HCT116 (cell line): ENCODE measurements around the gene RGS19. TPM values are rescaled to one million over a fixed set of nuclear protein-coding genes. Genes with fewer than 3 reads are reported as not detected.

Source experiments
- ATAC-seq: fragments of 200-7000 bp; cut with Tn5 transposase; 2 replicates; pipeline ENCODE4 v1.9.1; 2020; ENCODE audit warnings: mild to moderate bottlenecking, moderate library complexity
- BruUV-seq: library from RNA; stranded (reverse); fragments of 400-500 nt; replicated peaks from 2 replicates; lab custom pipeline; 2021; lab: Mats Ljungman, UMichigan
- CTCF ChIA-PET: fragments of 300-600 bp; sonication (Branson Sonifier 250); formaldehyde crosslinking; loops from one replicate; lab custom pipeline; 2021; ENCODE audit warnings: antibody characterized with exemption; lab: Charles Lee
- POLR2A ChIA-PET: fragments of 300-600, 350-600 bp; sonication (Branson Sonifier 250); formaldehyde crosslinking; loops from one replicate; lab custom pipeline; 2021; ENCODE audit warnings: antibody characterized with exemption; lab: Charles Lee
- RAD21 ChIA-PET, 2 experiments: fragments of 300-600 bp; sonication (Branson Sonifier 250); formaldehyde crosslinking; loops; one replicate each; lab custom pipeline; 2023; ENCODE audit warnings: low total read pairs in 2 of 2; ENCODE audit not compliant: uncharacterized antibody in 2 of 2, unreplicated experiment in 2 of 2, low non-redundant PET in 1 of 2; lab: Charles Lee
- DNase-seq: peaks from one replicate; pipeline ENCODE4 v3.0.0-alpha.2; 2010; ENCODE audit warnings: low read depth, low spot score
- H2AFZ ChIP-seq: fragments of 200-600 bp; shearing (Covaris generic), sonication (generic); 2 replicates; pipeline ENCODE4 v1.6.1; 2017; ENCODE audit warnings: low read depth, mixed run types, mixed read lengths, antibody characterized with exemption, low read length; ENCODE audit not compliant: poor library complexity, severe bottlenecking
- H3K27ac ChIP-seq: 2 replicates; pipeline ENCODE4 v1.5.1; 2012; ENCODE audit warnings: low read depth, low read length
- H3K27me3 ChIP-seq: fragments of 200-600 bp; sonication (generic); 2 replicates; pipeline ENCODE4 v1.6.1; 2016; ENCODE audit warnings: mixed run types, low read length, mixed read lengths; ENCODE audit not compliant: insufficient read depth
- H3K36me3 ChIP-seq, 2 experiments: fragments of 200-500 bp in 1 of 2; fragments of 200-600 bp in 1 of 2; sonication (Bioruptor generic) in 1 of 2; sonication (generic) in 1 of 2; 2 replicates each; pipeline versions ENCODE4 v1.5.1 to v1.6.1; 2014 to 2016; ENCODE audit warnings: low read length in 2 of 2, inconsistent platforms in 1 of 2, mixed read lengths in 1 of 2, mixed run types in 1 of 2; ENCODE audit not compliant: insufficient read depth in 2 of 2, control insufficient read depth in 1 of 2
- H3K4me1 ChIP-seq, 2 experiments: fragments of 200-600 bp in 1 of 2; sonication (generic) in 1 of 2; 2 replicates each; pipeline versions ENCODE4 v1.5.1 to v1.6.1; 2012 to 2017; ENCODE audit warnings: low read length in 2 of 2, inconsistent platforms in 1 of 2, mild to moderate bottlenecking in 1 of 2, mixed read lengths in 1 of 2, mixed run types in 1 of 2, moderate library complexity in 1 of 2; ENCODE audit not compliant: insufficient read depth in 2 of 2, control insufficient read depth in 1 of 2
- H3K4me2 ChIP-seq: fragments of 200-600 bp; sonication (generic); 2 replicates; pipeline ENCODE4 v1.6.1; 2017; ENCODE audit warnings: mixed run types, low read length, mixed read lengths
- H3K4me3 ChIP-seq, 2 experiments: fragments of 200-600 bp in 1 of 2; sonication (generic) in 1 of 2; replicated peaks in 1 of 2; 2 replicates each; pipeline ENCODE4 v1.5.1; 2011 to 2016; ENCODE audit warnings: low read length in 2 of 2, control low read depth in 1 of 2, low read depth in 1 of 2, mild to moderate bottlenecking in 1 of 2, mixed read lengths in 1 of 2, mixed run types in 1 of 2
- H3K79me2 ChIP-seq: fragments of 200-600 bp; sonication (generic); 2 replicates; pipeline ENCODE4 v1.6.1; 2017; ENCODE audit warnings: mild to moderate bottlenecking, mixed run types, low read length, moderate library complexity, mixed read lengths; ENCODE audit not compliant: insufficient read depth
- H3K9ac ChIP-seq: fragments of 200-600 bp; sonication (generic); 2 replicates; pipeline ENCODE4 v1.6.1; 2016; ENCODE audit warnings: low read length, mixed read lengths
- H3K9me2 ChIP-seq: fragments of 200-600 bp; sonication (generic), shearing (Covaris generic); 2 replicates; pipeline ENCODE4 v1.6.1; 2017; ENCODE audit warnings: mixed run types, mild to moderate bottlenecking, moderate library complexity; ENCODE audit not compliant: insufficient read depth
- H3K9me3 ChIP-seq, 2 experiments: fragments of 200-500 bp in 1 of 2; fragments of 200-600 bp in 1 of 2; sonication (Bioruptor generic) in 1 of 2; sonication (generic) in 1 of 2; 2 replicates each; pipeline ENCODE4 v1.6.1; 2014 to 2017; ENCODE audit warnings: low read length in 2 of 2, mixed read lengths in 2 of 2, inconsistent platforms in 1 of 2, low read depth in 1 of 2, mild to moderate bottlenecking in 1 of 2, mixed run types in 1 of 2, moderate library complexity in 1 of 2; ENCODE audit not compliant: control insufficient read depth in 1 of 2, insufficient read depth in 1 of 2
- H4K20me1 ChIP-seq: fragments of 200-600 bp; sonication (generic), shearing (Covaris generic); 2 replicates; pipeline ENCODE4 v1.6.1; 2017; ENCODE audit warnings: mixed run types, mild to moderate bottlenecking, moderate library complexity; ENCODE audit not compliant: insufficient read depth
- CEBPB ChIP-seq: IDR thresholded peaks from 2 replicates; pipeline ENCODE4 v1.6.1; 2012; ENCODE audit warnings: low read depth
- CTCF ChIP-seq, 3 experiments: fragments of 200-600 bp in 1 of 3; sonication (generic) in 1 of 3; IDR thresholded peaks in 2 of 3; conservative IDR thresholded peaks in 1 of 3; 2 replicates each; pipeline ENCODE4 v1.5.1; 2012 to 2017; ENCODE audit warnings: low read depth in 2 of 3, low read length in 2 of 3, antibody characterized with exemption in 1 of 3, borderline replicate concordance in 1 of 3, control low read depth in 1 of 3, mild to moderate bottlenecking in 1 of 3, mixed read lengths in 1 of 3, mixed run types in 1 of 3, moderate library complexity in 1 of 3; ENCODE audit not compliant: insufficient read depth in 1 of 3
- RAD21 ChIP-seq: IDR thresholded peaks from 2 replicates; pipeline ENCODE4 v1.6.1; 2012; ENCODE audit warnings: low read depth, mild to moderate bottlenecking
- REST ChIP-seq: IDR thresholded peaks from 2 replicates; pipeline ENCODE4 v1.6.1; 2012; ENCODE audit warnings: low read depth
- SIN3A ChIP-seq: IDR thresholded peaks from 2 replicates; pipeline ENCODE4 v1.6.1; 2012; ENCODE audit warnings: low read depth
- SRF ChIP-seq: IDR thresholded peaks from 2 replicates; pipeline ENCODE4 v1.6.1; 2012; ENCODE audit warnings: low read depth
- ZBTB33 ChIP-seq: IDR thresholded peaks from 2 replicates; pipeline ENCODE4 v1.6.1; 2011; ENCODE audit warnings: mild to moderate bottlenecking, low read length, moderate library complexity; ENCODE audit not compliant: insufficient replicate concordance; ENCODE audit errors: extremely low read depth
- ZNF274 ChIP-seq: fragments of 200-500 bp; sonication (Bioruptor generic); IDR thresholded peaks from 2 replicates; pipeline ENCODE4 v1.6.1; 2014; ENCODE audit warnings: mild to moderate bottlenecking, low read depth, low read length, inconsistent platforms
- intact Hi-C: fragments of 100-400 bp; cut with micrococcal nuclease; formaldehyde crosslinking; loops from 2 replicates; pipeline ENCODE4 v1.10.0; 2022
- total RNA-seq: library from RNA; stranded (reverse); gene quantifications from one replicate; pipeline ENCODE4 v1.2.1, GENCODE V29; 2021; ENCODE audit not compliant: unreplicated experiment

RGS19 gene
- total RNA-seq, 1 experiment from 2014 or later: 21.4 TPM

GRCh38 chr20:64057628-64058498 lies 21.5 kb downstream of the RGS19 start:
- ChIA-PET RAD21 (no interaction called here), POLR2A (no interaction called here), CTCF (interaction anchor here (1.0 to 1.4 kb wide), 3 partner anchors 19 to 520 kb away, joined by 5 to 9 read pairs (median 8); partner anchors contain the start of genes PRPF6 and PTK6)
- Histone ChIP-seq H3K9me3 (no peaks in the 10 kb centered on the region), H3K4me1 (peaks cover 12 to 42% of the 10 kb centered on the region in 2 experiments; a peak in 3 of 4 replicates), H2AFZ (no peak overlapping the region), H3K9me2 (no peaks in the 10 kb centered on the region), H3K4me2 (peak overlapping the region; percentile 19; the same call in 1 of the 2 replicates), H3K27ac (no peak overlapping the region; the same call in 1 of the 2 replicates), H3K4me3 (no peak overlapping the region), H3K79me2 (no peaks in the 10 kb centered on the region), H3K9ac (no peak overlapping the region), H4K20me1 (no peaks in the 10 kb centered on the region), H3K27me3 (no peaks in the 10 kb centered on the region), H3K36me3 (no peaks in the 10 kb centered on the region)
- intact Hi-C loops: loop anchor here (2.0 to 10.0 kb wide), 2 partner anchors 77 to 353 kb away; partner anchors contain the start of genes ARFRP1, PRPF6 and ZGPAT
- ATAC-seq: peak; percentile 87
- no TSS peak for BruUV-seq
- no peak for DNase-seq
- no peak for TF ChIP-seq SIN3A
- peak in 2 of 3 experiments; percentile 85 to 93; a peak in 4 of 6 replicates for TF ChIP-seq CTCF (IDR thresholded peaks at IDR 0.05 in 2 of 3, conservative IDR thresholded peaks at IDR 0.05 in 1 of 3; ENCODE audit: borderline replicate concordance in 1 of 3, insufficient read depth in 1 of 3, low read depth in 2 of 3, low read length in 2 of 3)
- no peak for TF ChIP-seq REST
- no peak for TF ChIP-seq CEBPB
- TF ChIP-seq ZBTB33: no peak
- no peak for TF ChIP-seq SRF
- no peak for TF ChIP-seq RAD21
- TF ChIP-seq ZNF274: no peak
